Stimulated activated CD4-positive, alpha-beta T cell treated with anti-CD3 and anti-CD28 coated beads, Interleukin-4, amount 100 ng/mL, for 24 hours (primary cell): Measurements from ENCODE around the gene CREB3L4.

Source experiments
- DNase-seq: peaks from one replicate; pipeline ENCODE4 v3.0.0-alpha.2; 2020

CREB3L4 gene

GRCh38 chr1:153967107-153967999 lies at the start of gene CREB3L4:
CREB3L4 (plus strand) TSS chr1:153967902; CDS start chr1:153968526, 624 bp downstream.
- peak; percentile 86 for DNase-seq

GRCh38 chr1:153919876-153920852 lies 47.5 kb upstream of the CREB3L4 start:
- no peak for DNase-seq

- DNase-seq, result no peak
Measured at GRCh38 chr1:153921080-153921802, 46.5 kb upstream of the CREB3L4 start.

- no peak for DNase-seq
Measured at GRCh38 chr1:153921803-153922075, 46.0 kb upstream of the CREB3L4 start.

GRCh38 chr1:153922076-153922971 lies 45.4 kb upstream of the CREB3L4 start:
- peak; percentile 59 for DNase-seq

GRCh38 chr1:153922972-153923925 lies 44.5 kb upstream of the CREB3L4 start, which contains the start of gene GATAD2B:
GATAD2B (minus strand) TSS chr1:153922972; CDS start chr1:153828347, 94,625 bp downstream.
- DNase-seq, result peak; percentile 100

GRCh38 chr1:153926405-153926804 lies 41.3 kb upstream of the CREB3L4 start:
- DNase-seq, result no peak

- no peak for DNase-seq
Measured at GRCh38 chr1:153928245-153928644, 39.5 kb upstream of the CREB3L4 start.

GRCh38 chr1:153928791-153929341 lies 38.8 kb upstream of the CREB3L4 start:
- DNase-seq, result no peak

- no peak for DNase-seq
Measured at GRCh38 chr1:153929426-153929825, 38.3 kb upstream of the CREB3L4 start.

GRCh38 chr1:153929981-153930948 lies 37.4 kb upstream of the CREB3L4 start:
- no peak for DNase-seq

GRCh38 chr1:153932156-153933131 lies 35.3 kb upstream of the CREB3L4 start:
- DNase-seq, result no peak

GRCh38 chr1:153933430-153933829 lies 34.3 kb upstream of the CREB3L4 start:
- DNase-seq, result no peak

- DNase-seq, result no peak
Measured at GRCh38 chr1:153933955-153934354, 33.7 kb upstream of the CREB3L4 start.

GRCh38 chr1:153934746-153935145 lies 33.0 kb upstream of the CREB3L4 start:
- DNase-seq, result no peak

GRCh38 chr1:153936011-153936802 lies 31.5 kb upstream of the CREB3L4 start:
- DNase-seq, result no peak

GRCh38 chr1:153937331-153937730 lies 30.4 kb upstream of the CREB3L4 start:
- no peak for DNase-seq
